OCI-LY1 (cell line): ENCODE data around the gene ADAMTS20.

Source experiments
- H2AFZ ChIP-seq: fragments of 200-600 bp; sonication (generic), shearing (Covaris generic); 2 replicates; pipeline ENCODE4 v1.6.0; 2014; ENCODE audit warnings: antibody characterized with exemption, mild to moderate bottlenecking, low read length
- H3F3A ChIP-seq: fragments of 200-600 bp; sonication (generic), shearing (Covaris generic); 2 replicates; pipeline ENCODE4 v1.6.0; 2014; ENCODE audit warnings: mild to moderate bottlenecking, antibody characterized with exemption, low read length, moderate library complexity; ENCODE audit not compliant: insufficient read depth
- H3K27ac ChIP-seq: fragments of 200-600 bp; sonication (generic); 2 replicates; pipeline ENCODE4 v1.5.1; 2014; ENCODE audit warnings: low read length, mixed run types, mild to moderate bottlenecking, low read depth; ENCODE audit not compliant: poor library complexity, severe bottlenecking
- H3K27me3 ChIP-seq: fragments of 200-600 bp; sonication (generic); 2 replicates; pipeline ENCODE4 v1.6.0; 2014; ENCODE audit warnings: antibody characterized with exemption, mild to moderate bottlenecking, low read length, moderate library complexity; ENCODE audit not compliant: insufficient read depth
- H3K36me3 ChIP-seq: fragments of 200-600 bp; sonication (generic); 2 replicates; pipeline ENCODE4 v1.6.1; 2014; ENCODE audit warnings: mild to moderate bottlenecking, antibody characterized with exemption, low read length, moderate library complexity, mixed read lengths; ENCODE audit not compliant: insufficient read depth
- H3K4me1 ChIP-seq: fragments of 200-600 bp; sonication (generic); 2 replicates; pipeline ENCODE4 v1.5.1; 2014; ENCODE audit warnings: mild to moderate bottlenecking, low read length, moderate library complexity; ENCODE audit not compliant: insufficient read depth, severe bottlenecking
- H3K4me2 ChIP-seq: fragments of 200-600 bp; sonication (generic), shearing (Covaris generic); 2 replicates; pipeline ENCODE4 v1.6.1; 2014; ENCODE audit warnings: low read length
- H3K4me3 ChIP-seq: fragments of 200-600 bp; sonication (generic); 2 replicates; pipeline ENCODE4 v1.5.1; 2014; ENCODE audit warnings: low read length, low read depth, mild to moderate bottlenecking, mixed read lengths; ENCODE audit not compliant: poor library complexity, severe bottlenecking
- H3K79me2 ChIP-seq: fragments of 200-600 bp; shearing (Covaris generic); 2 replicates; pipeline ENCODE4 v1.6.1; 2016; ENCODE audit warnings: mixed run types, low read length, mixed read lengths; ENCODE audit not compliant: insufficient read depth
- H3K9ac ChIP-seq: fragments of 200-600 bp; sonication (generic), shearing (Covaris generic); 2 replicates; pipeline ENCODE4 v1.6.1; 2014; ENCODE audit warnings: mild to moderate bottlenecking, low read length, mixed read lengths
- H3K9me2 ChIP-seq: fragments of 200-600 bp; sonication (generic), shearing (Covaris generic); 2 replicates; pipeline ENCODE4 v1.6.1; 2014; ENCODE audit warnings: low read depth, mild to moderate bottlenecking, low read length, mixed read lengths
- H3K9me3 ChIP-seq: fragments of 200-600 bp; shearing (Covaris generic); 2 replicates; pipeline ENCODE4 v1.6.1; 2014; ENCODE audit warnings: low read length, mixed read lengths
- H4K20me1 ChIP-seq: fragments of 200-600 bp; sonication (generic), shearing (Covaris generic); 2 replicates; pipeline ENCODE4 v1.6.0; 2016; ENCODE audit warnings: mild to moderate bottlenecking, low read length; ENCODE audit not compliant: insufficient read depth
- EZH2 ChIP-seq: fragments of 200-600 bp; sonication (generic), shearing (Covaris generic); IDR thresholded peaks from 2 replicates; pipeline ENCODE4 v1.8.0; 2017; ENCODE audit warnings: borderline replicate concordance, mixed run types, mild to moderate bottlenecking, antibody characterized with exemption, low read length, moderate library complexity, mixed read lengths
- TF ChIP-seq, protein P1 (sequence below): fragments of 200-600 bp; sonication (generic), shearing (Covaris generic); IDR thresholded peaks from 2 replicates; pipeline ENCODE4 v1.5.1; 2017; ENCODE audit warnings: mild to moderate bottlenecking, antibody characterized with exemption, low read length, moderate library complexity, mixed read lengths

The ADAMTS20 gene

DNA sequence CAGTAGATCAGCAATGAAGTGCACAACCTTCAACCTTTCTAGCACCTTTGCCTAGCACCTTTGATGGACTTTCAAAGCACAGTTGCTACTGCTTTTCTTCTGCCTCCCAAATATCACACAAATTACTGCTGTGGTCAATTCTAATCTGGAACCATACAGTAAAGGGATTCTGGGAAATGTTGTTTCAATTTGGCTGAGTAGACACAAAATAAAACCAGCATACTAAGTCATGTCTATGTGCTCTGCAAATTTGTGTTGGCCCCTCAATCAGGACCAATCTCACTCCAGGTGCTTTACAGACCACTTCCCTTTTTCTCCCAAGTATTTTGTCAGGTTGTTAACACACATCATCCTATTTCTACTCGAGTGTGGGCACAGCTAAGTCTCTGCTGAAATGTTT, 38.3 kb upstream of the ADAMTS20 start:
- Histone ChIP-seq H3K36me3 (no peaks in the 10 kb centered on the region), H3K4me1 (no peaks in the 10 kb centered on the region), H3K9me2 (no peaks in the 10 kb centered on the region), H2AFZ (no peak overlapping the region), H3K27ac (no peak overlapping the region), H4K20me1 (no peaks in the 10 kb centered on the region), H3K9ac (no peak overlapping the region), H3K4me3 (no peak overlapping the region), H3F3A (no peaks in the 10 kb centered on the region), H3K27me3 (no peaks in the 10 kb centered on the region), H3K4me2 (no peak overlapping the region), H3K79me2 (no peaks in the 10 kb centered on the region), H3K9me3 (no peaks in the 10 kb centered on the region)
- no peak for TF ChIP-seq EZH2
- TF ChIP-seq, protein P1, sequence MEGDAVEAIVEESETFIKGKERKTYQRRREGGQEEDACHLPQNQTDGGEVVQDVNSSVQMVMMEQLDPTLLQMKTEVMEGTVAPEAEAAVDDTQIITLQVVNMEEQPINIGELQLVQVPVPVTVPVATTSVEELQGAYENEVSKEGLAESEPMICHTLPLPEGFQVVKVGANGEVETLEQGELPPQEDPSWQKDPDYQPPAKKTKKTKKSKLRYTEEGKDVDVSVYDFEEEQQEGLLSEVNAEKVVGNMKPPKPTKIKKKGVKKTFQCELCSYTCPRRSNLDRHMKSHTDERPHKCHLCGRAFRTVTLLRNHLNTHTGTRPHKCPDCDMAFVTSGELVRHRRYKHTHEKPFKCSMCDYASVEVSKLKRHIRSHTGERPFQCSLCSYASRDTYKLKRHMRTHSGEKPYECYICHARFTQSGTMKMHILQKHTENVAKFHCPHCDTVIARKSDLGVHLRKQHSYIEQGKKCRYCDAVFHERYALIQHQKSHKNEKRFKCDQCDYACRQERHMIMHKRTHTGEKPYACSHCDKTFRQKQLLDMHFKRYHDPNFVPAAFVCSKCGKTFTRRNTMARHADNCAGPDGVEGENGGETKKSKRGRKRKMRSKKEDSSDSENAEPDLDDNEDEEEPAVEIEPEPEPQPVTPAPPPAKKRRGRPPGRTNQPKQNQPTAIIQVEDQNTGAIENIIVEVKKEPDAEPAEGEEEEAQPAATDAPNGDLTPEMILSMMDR = no peak

- no peaks in the 10 kb centered on the region for H3K79me2 ChIP-seq
- H3K4me3 ChIP-seq = no peak overlapping the region
- H3K27ac ChIP-seq = no peak overlapping the region
- H3K9ac ChIP-seq = no peak overlapping the region
- no peaks in the 10 kb centered on the region for H3K9me2 ChIP-seq
- no peaks in the 10 kb centered on the region for H4K20me1 ChIP-seq
- H3K27me3 ChIP-seq = no peaks in the 10 kb centered on the region
- H2AFZ ChIP-seq = no peak overlapping the region
- no peaks in the 10 kb centered on the region for H3K4me1 ChIP-seq
- no peaks in the 10 kb centered on the region for H3K9me3 ChIP-seq
- no peak overlapping the region for H3K4me2 ChIP-seq
- H3K36me3 ChIP-seq = no peaks in the 10 kb centered on the region
- no peaks in the 10 kb centered on the region for H3F3A ChIP-seq
- TF ChIP-seq, protein P1 = no peak
- TF ChIP-seq EZH2 = no peak
These were observed 34.7 kb upstream of the ADAMTS20 start for GRCh38 chr12:43586646-43587245.

GRCh38 chr12:43585676-43586075, 33.7 kb upstream of the ADAMTS20 start:
- no peak overlapping the region for H3K4me3 ChIP-seq
- H3F3A ChIP-seq = no peaks in the 10 kb centered on the region
- no peak overlapping the region for H3K4me2 ChIP-seq
- no peaks in the 10 kb centered on the region for H3K9me3 ChIP-seq
- no peaks in the 10 kb centered on the region for H3K27me3 ChIP-seq
- no peak overlapping the region for H3K27ac ChIP-seq
- H3K4me1 ChIP-seq = no peaks in the 10 kb centered on the region
- no peak overlapping the region for H2AFZ ChIP-seq
- no peaks in the 10 kb centered on the region for H3K9me2 ChIP-seq
- H3K79me2 ChIP-seq = no peaks in the 10 kb centered on the region
- H3K9ac ChIP-seq = no peak overlapping the region
- no peak for TF ChIP-seq EZH2
- TF ChIP-seq, protein P1 = no peak
- no peaks in the 10 kb centered on the region for H4K20me1 ChIP-seq
- H3K36me3 ChIP-seq = no peaks in the 10 kb centered on the region
